Embryonic facial prominence (tissue), 1 donor: ENCODE measurements around the gene RNF182.
"Not testable (repeated sequence)": the region's sequence is repeated elsewhere in the genome, so short reads cannot be mapped to it uniquely, and the experiment has no call there.

ENCODE experiments used
- DNase-seq: peaks from one replicate; pipeline ENCODE4 v3.0.0-alpha.2; 2016; ENCODE audit errors: extremely low spot score

RNF182 gene

GRCh38 chr6:13965582-13966127, 40.9 kb downstream of the RNF182 start:
- no peak for DNase-seq

DNA sequence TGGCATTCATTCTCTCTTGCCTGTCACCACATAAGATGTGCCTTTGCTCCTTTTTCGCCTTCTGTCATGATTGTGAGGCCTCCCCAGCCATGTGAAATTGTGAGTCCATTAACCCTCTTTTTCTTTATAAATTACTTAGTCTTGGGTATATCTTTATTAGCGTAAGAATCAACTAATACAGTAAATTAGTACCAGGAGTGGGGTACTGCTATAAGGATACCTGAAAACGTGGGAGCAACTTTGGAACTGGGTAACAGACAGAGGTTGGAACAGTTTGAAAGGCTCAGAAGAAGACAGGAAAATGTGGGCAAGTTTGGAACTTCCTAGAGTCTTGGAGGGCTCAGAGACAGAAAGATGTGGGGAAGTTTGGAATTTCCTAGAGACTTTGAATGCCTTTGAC, 46.6 kb downstream of the RNF182 start:
- no peak for DNase-seq

DNA sequence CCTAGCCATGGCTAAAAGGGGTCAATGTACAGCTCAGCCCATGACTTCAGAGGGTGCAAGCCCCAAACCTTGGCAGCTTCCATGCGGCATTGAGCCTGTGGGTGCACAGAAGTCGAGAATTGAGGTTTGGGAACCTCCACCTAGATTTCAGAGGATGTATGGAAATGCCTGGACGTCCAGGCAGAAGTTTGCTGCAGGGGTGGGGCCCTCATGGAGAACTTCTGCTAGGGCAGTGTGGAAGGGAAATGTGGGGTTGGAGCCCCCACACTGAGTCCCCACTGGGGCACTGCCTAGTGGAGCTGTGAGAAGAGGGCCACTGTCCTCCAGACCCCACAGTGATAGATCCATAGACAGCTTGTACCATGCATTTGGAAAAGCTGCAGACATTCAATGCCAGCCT, 47.9 kb downstream of the RNF182 start:
- DNase-seq: not testable (repeated sequence)

DNA sequence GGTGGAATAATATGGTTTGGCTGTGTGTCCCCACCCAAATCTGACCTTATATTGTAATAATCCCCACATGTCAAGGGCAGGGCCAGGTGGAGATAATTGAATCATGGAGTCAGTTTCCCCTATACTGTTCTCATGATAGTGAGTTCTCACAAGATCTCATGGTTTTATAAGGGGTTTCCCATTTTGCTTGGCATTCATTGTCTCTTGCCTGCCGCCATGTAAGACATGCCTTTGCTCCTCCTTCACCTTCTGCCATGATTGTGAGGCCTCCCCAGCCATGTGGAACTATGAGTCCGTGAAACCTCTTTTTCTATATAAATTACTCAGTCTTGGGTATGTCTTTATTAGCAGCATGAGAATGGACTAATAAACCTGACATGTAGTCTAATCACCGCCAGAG, 48.7 kb downstream of the RNF182 start:
- not testable (repeated sequence) for DNase-seq

- no peak for DNase-seq
These were observed 53.4 kb downstream of the RNF182 start for GRCh38 chr6:13978102-13978640.

DNA sequence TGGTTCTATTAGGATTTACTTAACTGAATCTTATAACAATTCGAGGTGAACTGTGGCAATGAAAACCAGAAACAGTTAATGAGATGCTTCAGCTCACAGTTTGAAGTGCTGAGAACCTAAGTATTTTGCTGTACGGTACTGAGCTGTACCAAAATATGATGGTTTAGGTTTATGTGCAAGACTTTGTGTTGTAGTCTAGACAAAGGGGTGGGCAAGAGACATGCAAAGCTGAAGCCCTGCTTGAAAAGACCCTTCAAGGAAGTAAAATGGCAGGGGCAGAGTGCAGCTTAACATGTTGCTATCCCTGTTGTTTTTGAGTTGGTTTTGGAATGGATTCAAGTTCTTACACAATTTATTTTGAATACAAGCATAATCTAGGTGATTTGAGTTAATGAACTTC, 54.0 kb downstream of the RNF182 start:
- DNase-seq: no peak

DNA sequence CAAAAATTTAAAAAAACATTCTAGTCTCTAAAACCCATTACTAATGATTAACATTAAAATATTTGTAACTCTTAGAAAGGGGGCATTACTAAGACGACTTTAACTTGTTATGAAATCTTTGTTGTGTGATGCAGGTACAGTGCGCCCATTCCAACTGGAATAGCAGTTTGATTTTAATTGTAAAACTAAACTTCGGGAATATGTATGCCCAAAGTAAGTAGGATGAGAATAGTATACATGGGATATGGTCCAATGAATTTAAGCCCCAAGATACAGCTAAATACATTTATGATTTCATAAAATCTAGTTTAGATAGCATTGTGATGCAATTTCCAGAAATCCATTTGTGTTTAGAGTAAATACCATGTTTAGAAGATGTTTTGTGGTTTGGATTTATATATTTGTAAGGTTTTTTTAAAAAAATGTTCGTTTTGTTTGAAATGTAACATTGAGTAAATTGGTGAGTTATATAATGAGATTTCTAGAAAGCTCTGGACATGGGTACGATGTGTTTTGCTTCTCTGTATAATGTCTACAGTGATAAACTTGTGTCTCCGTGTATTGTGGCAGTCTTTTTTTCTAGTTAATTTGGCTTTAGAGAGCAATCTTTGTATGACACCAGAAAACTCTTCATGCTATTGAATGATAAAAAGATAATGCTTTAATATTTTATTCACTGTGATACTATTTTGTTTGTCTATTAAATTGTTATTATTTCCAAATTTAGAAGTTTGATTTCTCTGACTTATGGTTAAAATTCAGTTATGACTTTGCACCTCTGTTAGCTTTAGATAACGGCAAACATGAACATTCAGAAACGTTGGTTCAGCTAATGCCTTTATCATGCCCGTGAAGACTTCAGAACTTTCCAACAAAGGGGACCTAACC, 54.8 kb downstream of the RNF182 start:
- no peak for DNase-seq

DNA sequence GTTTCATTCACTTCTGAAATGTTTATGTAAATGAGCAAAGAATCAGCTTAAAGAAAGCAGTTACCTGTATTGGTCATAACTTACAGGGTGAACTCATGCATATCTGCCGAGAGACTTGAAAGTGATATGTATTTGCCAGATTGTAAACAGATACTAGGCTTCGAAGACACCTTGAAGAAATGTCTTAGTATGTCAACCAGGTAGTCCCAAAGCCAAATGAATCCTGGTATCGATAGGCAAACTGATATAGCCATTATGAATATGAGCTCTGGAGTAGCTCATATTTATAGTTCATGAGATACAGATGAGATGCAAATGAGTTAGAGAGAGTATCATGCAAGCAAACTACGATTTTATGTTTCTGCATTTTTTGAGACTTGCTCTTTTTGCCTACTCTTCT, 55.8 kb downstream of the RNF182 start:
- DNase-seq: no peak

- DNase-seq: no peak
These were observed 61.0 kb downstream of the RNF182 start for GRCh38 chr6:13985663-13986325.

- DNase-seq: no peak
These were observed 62.1 kb downstream of the RNF182 start for GRCh38 chr6:13986700-13987399.

DNA sequence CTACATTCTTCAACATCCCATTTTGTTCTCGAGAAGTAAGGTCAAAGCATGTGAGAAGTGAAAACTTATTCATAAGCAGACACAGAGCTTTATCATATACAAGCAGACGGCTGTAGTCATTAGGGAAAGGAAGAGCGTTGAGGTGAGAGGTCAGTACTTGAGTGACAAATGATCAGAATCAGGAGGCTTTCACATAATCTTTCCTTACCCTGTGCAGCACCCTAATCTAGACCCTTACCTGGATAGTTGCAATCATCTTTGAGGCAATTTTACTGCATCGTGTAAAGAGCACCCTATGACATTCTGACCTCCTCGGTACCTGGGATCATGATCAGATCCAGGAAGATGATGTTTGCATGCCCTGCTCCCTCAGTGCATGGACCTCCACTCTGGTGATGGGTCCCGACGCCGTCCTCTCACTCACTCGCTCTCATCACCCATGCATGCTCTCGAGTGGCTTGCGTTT, 62.7 kb downstream of the RNF182 start:
- DNase-seq: no peak

DNA sequence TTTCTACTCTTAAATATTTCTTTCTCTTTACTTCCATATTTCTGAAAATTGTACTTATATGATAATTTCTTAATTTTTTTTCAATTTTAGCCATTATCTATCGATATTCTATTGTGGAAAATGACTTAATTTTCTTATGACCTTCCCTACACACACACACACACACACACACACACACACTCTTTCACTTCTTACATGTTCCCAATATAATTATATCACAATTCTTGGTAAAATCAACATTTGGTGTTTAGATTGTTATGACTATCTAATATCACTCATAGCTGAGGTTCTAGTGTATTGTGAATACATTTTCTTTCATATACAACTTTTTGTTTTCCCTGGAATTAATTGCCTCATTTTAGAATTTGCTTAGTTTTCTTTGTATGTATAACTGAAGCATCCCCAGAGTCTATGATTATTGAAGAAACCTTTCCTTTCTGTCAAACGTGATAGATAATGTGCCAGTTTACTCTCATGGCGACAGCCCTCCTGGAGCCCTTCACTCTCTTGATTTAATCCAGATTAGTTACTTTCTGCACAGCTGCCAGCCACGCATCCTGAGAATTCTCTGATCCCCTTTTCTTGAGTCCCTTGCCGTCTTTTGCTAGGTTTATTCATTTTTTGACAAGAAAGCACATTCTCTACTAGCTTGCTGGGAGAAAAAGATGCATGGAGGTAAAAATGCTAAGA, 63.4 kb downstream of the RNF182 start:
- no peak for DNase-seq

GRCh38 chr6:13988908-13989307, 64.2 kb downstream of the RNF182 start:
- no peak for DNase-seq

GRCh38 chr6:13989496-13990144, 64.9 kb downstream of the RNF182 start:
- no peak for DNase-seq

DNA sequence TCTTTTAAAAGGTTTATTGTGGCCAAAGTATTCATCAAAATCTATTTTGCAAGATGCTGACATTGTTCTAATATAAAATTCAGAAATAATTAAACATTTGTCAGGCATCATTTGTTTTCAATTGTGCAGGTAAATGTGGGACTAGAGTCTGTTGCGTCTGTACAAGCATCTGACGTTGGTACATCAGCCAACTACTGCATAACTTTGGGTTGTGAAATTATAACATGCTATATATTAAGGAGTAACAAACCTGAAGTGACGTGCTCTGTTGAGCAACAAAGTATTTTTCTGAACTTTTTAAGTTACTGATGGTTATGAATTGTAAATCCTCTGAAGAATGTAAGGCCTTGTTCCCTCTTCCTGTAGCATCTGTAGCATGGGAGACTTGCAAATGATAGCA, 66.0 kb downstream of the RNF182 start:
- DNase-seq: no peak

DNA sequence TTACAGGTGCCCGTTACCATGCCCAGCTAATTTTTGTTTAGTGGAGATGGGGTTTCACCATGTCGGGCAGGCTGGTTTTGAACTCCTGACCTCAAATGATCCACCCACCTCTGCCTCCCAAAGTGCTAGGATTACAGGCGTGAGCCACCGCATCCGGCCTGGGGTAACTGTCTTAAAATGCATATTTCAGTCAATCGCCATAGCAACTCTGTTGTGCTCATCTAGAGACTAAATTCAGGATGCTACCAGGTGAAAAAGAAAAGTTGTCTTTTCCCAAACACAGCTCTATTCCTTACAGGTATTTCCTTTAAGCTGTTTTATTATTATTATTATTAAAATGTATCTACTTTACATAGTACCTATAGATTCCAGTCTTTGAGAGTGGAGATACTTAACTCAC, 66.6 kb downstream of the RNF182 start:
- no peak for DNase-seq

GRCh38 chr6:13992417-13993055, 67.8 kb downstream of the RNF182 start:
- DNase-seq: no peak

- no peak for DNase-seq
These were observed 68.7 kb downstream of the RNF182 start for GRCh38 chr6:13993416-13993815.

DNA sequence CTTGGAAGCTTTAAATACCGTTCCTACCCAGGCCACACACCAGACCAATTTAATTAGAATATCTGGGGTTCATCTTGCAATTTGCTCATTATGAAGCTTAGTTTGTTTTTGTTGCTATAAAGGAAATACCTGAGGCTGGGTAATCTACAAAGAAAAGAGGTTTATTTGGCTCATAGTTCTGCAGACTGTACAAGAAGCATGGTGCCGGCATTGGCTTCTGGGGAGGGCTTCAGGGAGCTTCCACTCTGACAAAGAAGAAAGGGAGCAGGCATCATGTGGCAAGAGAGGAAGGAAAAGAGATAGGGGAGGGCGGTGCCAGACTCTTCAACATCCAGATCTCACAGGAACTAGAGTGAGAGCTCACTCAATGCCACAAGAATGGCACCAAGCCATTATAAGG, 73.6 kb downstream of the RNF182 start:
- DNase-seq: no peak

- no peak for DNase-seq
These were observed 76.1 kb downstream of the RNF182 start for GRCh38 chr6:14000901-14001300.
